ENCODE measurements around the gene ABR.

ABR gene

DNA sequence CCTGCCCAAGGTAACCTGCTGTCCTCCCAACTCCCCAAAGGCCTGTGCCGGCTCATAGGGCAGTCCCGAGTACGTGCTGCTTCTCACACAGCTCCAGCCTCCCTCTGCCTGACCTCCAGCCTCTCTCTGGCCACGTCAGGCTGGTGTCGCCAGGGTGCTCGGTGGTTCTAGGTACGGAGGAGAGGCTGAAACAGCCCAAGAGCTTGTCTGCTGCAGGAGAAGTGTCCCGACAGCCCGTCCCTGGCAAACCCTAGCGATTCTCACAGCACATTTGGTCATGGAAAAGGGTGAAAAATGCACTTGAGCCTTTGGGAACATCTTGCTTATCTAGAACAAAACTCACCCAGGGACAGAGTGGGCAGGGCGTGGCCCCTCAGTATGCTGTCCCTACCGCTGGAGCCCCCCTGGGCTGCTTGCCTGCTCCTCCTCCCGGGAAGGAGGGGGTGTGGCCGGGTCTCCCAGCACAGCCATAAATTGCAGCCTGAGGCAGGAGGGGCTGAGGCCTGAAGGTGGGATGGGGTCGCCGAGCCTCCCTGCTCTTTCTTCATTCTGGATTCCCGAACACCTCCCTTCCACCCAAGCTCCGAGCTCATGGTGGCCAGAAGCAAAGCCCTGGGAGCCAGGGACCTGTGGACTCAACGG lies 142.4 kb downstream of the ABR start:
- Histone ChIP-seq H3K4me3 (IDR thresholded peaks at IDR 0.05; ENCODE audit: insufficient read depth, low read depth, low read length) (no peak overlapping the region), H3K79me2 (ENCODE audit: insufficient read depth, low read depth) (no peaks in the 10 kb centered on the region), H3K4me1 (ENCODE audit: low read depth, poor library complexity, severe bottlenecking) (no peaks in the 10 kb centered on the region), H3K4me2 (no peak overlapping the region), H4K20me1 (ENCODE audit: insufficient read depth) (no peaks in the 10 kb centered on the region), H3K27me3 (ENCODE audit: insufficient read depth, low read depth) (no peaks in the 10 kb centered on the region), H3K36me3 (ENCODE audit: insufficient read depth) (no peaks in the 10 kb centered on the region), H2AFZ (ENCODE audit: low read depth) (no peak overlapping the region), H3K9ac (no peak overlapping the region), H3K27ac (no peak overlapping the region)
- TF ChIP-seq, protein P1, sequence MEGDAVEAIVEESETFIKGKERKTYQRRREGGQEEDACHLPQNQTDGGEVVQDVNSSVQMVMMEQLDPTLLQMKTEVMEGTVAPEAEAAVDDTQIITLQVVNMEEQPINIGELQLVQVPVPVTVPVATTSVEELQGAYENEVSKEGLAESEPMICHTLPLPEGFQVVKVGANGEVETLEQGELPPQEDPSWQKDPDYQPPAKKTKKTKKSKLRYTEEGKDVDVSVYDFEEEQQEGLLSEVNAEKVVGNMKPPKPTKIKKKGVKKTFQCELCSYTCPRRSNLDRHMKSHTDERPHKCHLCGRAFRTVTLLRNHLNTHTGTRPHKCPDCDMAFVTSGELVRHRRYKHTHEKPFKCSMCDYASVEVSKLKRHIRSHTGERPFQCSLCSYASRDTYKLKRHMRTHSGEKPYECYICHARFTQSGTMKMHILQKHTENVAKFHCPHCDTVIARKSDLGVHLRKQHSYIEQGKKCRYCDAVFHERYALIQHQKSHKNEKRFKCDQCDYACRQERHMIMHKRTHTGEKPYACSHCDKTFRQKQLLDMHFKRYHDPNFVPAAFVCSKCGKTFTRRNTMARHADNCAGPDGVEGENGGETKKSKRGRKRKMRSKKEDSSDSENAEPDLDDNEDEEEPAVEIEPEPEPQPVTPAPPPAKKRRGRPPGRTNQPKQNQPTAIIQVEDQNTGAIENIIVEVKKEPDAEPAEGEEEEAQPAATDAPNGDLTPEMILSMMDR (conservative IDR thresholded peaks at IDR 0.05; ENCODE audit: low read depth, low read length) = no peak

DNA sequence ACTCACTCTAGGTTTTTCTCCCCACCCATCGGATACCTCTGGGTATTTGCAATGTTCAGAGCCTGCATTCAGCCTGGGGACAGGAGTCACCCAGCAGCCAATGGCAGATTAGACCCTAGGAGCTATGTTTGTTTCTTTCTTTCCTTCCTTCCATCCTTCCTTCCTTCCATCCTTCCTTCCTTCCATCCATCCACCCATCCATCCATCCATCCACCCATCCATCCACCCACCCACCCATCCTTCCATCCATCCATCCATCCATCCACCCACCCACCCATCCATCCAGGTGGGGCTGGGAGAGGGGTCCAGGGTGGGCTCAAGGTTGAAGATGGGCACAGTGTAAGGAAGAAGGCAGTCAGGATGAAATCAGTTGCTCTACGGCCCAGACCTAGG lies 142.9 kb downstream of the ABR start:
- Histone ChIP-seq H3K79me2 (ENCODE audit: insufficient read depth, low read depth) (no peaks in the 10 kb centered on the region), H3K27me3 (ENCODE audit: insufficient read depth, low read depth) (no peaks in the 10 kb centered on the region), H3K4me3 (IDR thresholded peaks at IDR 0.05; ENCODE audit: insufficient read depth, low read depth, low read length) (no peak overlapping the region), H2AFZ (ENCODE audit: low read depth) (no peak overlapping the region), H3K27ac (no peak overlapping the region), H3K4me1 (ENCODE audit: low read depth, poor library complexity, severe bottlenecking) (no peaks in the 10 kb centered on the region), H3K9ac (no peak overlapping the region), H3K4me2 (no peak overlapping the region), H4K20me1 (ENCODE audit: insufficient read depth) (no peaks in the 10 kb centered on the region), H3K36me3 (ENCODE audit: insufficient read depth) (no peaks in the 10 kb centered on the region)
- TF ChIP-seq, protein P1 (conservative IDR thresholded peaks at IDR 0.05; ENCODE audit: low read depth, low read length) = no peak

DNA sequence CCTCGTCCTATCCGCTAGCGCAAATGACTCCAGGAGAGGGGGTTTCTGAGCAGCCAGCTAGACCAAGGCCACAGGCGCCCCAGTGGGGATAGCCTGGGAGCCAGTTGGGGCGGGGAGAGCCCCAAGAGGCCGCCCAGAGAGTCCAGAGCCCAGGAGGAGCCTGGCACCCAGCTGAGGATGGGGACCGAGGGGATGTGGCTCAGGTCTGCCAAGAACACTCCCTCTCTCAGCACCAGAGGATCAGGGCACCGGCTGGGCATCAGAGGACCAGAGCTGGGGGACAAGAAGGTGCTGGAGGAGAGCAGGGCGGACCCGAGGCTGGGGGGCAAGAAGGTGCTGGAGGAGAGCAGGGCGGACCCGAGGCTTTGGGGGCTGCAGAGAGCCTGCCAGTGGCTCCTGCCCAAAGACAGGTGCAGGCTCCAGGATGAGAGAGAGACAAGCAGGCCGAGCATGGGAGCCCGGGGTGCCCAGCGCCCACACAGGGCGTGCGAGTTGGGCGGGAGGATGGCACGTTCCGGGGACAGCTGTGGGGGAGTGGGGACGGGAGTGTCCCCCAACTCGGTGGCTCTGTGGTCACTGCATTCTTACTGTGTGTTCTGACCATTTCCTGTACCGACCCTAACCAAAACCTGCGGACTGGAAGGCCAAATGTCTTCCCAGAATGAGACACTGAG lies 143.5 kb downstream of the ABR start:
- H3K27ac ChIP-seq = no peak overlapping the region
- H4K20me1 ChIP-seq (ENCODE audit: insufficient read depth) = no peaks in the 10 kb centered on the region
- no peak overlapping the region for H3K9ac ChIP-seq
- H3K79me2 ChIP-seq (ENCODE audit: insufficient read depth, low read depth) = no peaks in the 10 kb centered on the region
- no peaks in the 10 kb centered on the region for H3K4me1 ChIP-seq (ENCODE audit: low read depth, poor library complexity, severe bottlenecking)
- H3K36me3 ChIP-seq (ENCODE audit: insufficient read depth) = no peaks in the 10 kb centered on the region
- TF ChIP-seq, protein P1 (conservative IDR thresholded peaks at IDR 0.05; ENCODE audit: low read depth, low read length) = no peak
- no peak overlapping the region for H3K4me3 ChIP-seq (IDR thresholded peaks at IDR 0.05; ENCODE audit: insufficient read depth, low read depth, low read length)
- H3K27me3 ChIP-seq (ENCODE audit: insufficient read depth, low read depth) = no peaks in the 10 kb centered on the region
- H3K4me2 ChIP-seq = no peak overlapping the region
- H2AFZ ChIP-seq (ENCODE audit: low read depth) = no peak overlapping the region

DNA sequence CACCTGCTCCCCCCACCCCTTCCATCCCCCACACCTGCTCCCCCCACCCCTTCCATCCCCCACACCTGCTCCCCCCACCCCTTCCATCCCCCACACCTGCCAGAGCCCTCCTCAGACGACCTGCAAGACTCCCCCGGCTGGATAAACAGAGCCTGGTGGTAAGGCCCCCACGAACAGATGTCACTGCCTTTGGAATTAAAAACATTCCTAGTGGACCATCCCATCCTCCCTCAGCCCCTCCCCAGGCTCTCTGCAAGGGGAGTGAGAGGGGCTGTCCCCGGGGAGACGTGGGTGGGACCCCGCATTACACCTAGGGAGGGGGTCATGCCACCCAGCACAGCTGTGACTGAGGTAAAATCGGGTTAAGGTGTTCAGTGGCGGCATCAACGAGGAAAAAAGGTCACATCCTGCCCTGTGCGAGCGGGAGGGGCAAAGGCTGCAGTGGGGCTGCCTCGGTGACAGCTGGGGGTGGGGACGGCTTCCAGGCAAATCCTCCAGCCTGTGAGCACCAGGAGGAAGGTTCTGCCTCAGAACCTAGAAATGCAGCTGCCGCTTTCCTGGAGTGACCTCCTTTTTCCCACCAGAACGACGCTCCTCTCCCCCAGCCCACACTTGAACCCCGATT lies 144.1 kb downstream of the ABR start:
- Histone ChIP-seq H3K36me3 (ENCODE audit: insufficient read depth) (no peaks in the 10 kb centered on the region), H3K79me2 (ENCODE audit: insufficient read depth, low read depth) (no peaks in the 10 kb centered on the region), H3K27me3 (ENCODE audit: insufficient read depth, low read depth) (no peaks in the 10 kb centered on the region), H3K9ac (no peak overlapping the region), H3K4me1 (ENCODE audit: low read depth, poor library complexity, severe bottlenecking) (no peaks in the 10 kb centered on the region), H3K4me3 (IDR thresholded peaks at IDR 0.05; ENCODE audit: insufficient read depth, low read depth, low read length) (no peak overlapping the region), H3K4me2 (no peak overlapping the region), H2AFZ (ENCODE audit: low read depth) (no peak overlapping the region), H3K27ac (no peak overlapping the region), H4K20me1 (ENCODE audit: insufficient read depth) (no peaks in the 10 kb centered on the region)
- TF ChIP-seq, protein P1 (conservative IDR thresholded peaks at IDR 0.05; ENCODE audit: low read depth, low read length) = no peak
